ENCODE data around the gene STX3.

Gene STX3

GRCh38 chr11:59785818-59786217 lies 30.6 kb downstream of the STX3 start:
- no peak for DNase-seq (ENCODE audit: low read depth)
- H3K4me3 ChIP-seq (ENCODE audit: low read depth, low read length) = no peak overlapping the region
- no peak for TF ChIP-seq CTCF (IDR thresholded peaks at IDR 0.05; ENCODE audit: low read depth, low read length, missing control alignments)

GRCh38 chr11:59787255-59787588 lies 32.0 kb downstream of the STX3 start:
- no peak for DNase-seq (ENCODE audit: low read depth)
- TF ChIP-seq CTCF (IDR thresholded peaks at IDR 0.05; ENCODE audit: low read depth, low read length, missing control alignments) = no peak
- H3K4me3 ChIP-seq (ENCODE audit: low read depth, low read length) = no peak overlapping the region

- no peak for DNase-seq (ENCODE audit: low read depth)
- H3K4me3 ChIP-seq (ENCODE audit: low read depth, low read length) = no peak overlapping the region
Observed at GRCh38 chr11:59787816-59788215, 32.6 kb downstream of the STX3 start.

GRCh38 chr11:59791639-59792038 lies 36.5 kb downstream of the STX3 start:
- DNase-seq (ENCODE audit: low read depth) = no peak
- H3K4me3 ChIP-seq (ENCODE audit: low read depth, low read length) = no peak overlapping the region
- no peak for TF ChIP-seq CTCF (IDR thresholded peaks at IDR 0.05; ENCODE audit: low read depth, low read length, missing control alignments)

More at GRCh38 chr11:59787816-59788215, 32.6 kb downstream of the STX3 start:
- TF ChIP-seq CTCF (IDR thresholded peaks at IDR 0.05; ENCODE audit: low read depth, low read length, missing control alignments) = no peak

GRCh38 chr11:59792507-59792906 lies 37.3 kb downstream of the STX3 start:
- no peak for DNase-seq (ENCODE audit: low read depth)
- H3K4me3 ChIP-seq (ENCODE audit: low read depth, low read length) = no peak overlapping the region
- TF ChIP-seq CTCF (IDR thresholded peaks at IDR 0.05; ENCODE audit: low read depth, low read length, missing control alignments) = no peak

- no peak overlapping the region for H3K4me3 ChIP-seq (ENCODE audit: low read depth, low read length)
- no peak for TF ChIP-seq CTCF (IDR thresholded peaks at IDR 0.05; ENCODE audit: low read depth, low read length, missing control alignments)
- DNase-seq (ENCODE audit: low read depth) = no peak
Observed at GRCh38 chr11:59794417-59794816, 39.2 kb downstream of the STX3 start.

- no peak for DNase-seq (ENCODE audit: low read depth)
Observed at GRCh38 chr11:59800390-59801025, 45.3 kb downstream of the STX3 start.

More at GRCh38 chr11:59800390-59801025, 45.3 kb downstream of the STX3 start:
- TF ChIP-seq CTCF (IDR thresholded peaks at IDR 0.05; ENCODE audit: low read depth, low read length, missing control alignments) = no peak
- no peak overlapping the region for H3K4me3 ChIP-seq (ENCODE audit: low read depth, low read length)
